ENCODE data around the gene FER1L5. TPM values are rescaled to one million over a fixed set of nuclear protein-coding genes. Genes with fewer than 3 reads are reported as not detected.

Gene FER1L5
- 0.16 TPM for total RNA-seq

DNA sequence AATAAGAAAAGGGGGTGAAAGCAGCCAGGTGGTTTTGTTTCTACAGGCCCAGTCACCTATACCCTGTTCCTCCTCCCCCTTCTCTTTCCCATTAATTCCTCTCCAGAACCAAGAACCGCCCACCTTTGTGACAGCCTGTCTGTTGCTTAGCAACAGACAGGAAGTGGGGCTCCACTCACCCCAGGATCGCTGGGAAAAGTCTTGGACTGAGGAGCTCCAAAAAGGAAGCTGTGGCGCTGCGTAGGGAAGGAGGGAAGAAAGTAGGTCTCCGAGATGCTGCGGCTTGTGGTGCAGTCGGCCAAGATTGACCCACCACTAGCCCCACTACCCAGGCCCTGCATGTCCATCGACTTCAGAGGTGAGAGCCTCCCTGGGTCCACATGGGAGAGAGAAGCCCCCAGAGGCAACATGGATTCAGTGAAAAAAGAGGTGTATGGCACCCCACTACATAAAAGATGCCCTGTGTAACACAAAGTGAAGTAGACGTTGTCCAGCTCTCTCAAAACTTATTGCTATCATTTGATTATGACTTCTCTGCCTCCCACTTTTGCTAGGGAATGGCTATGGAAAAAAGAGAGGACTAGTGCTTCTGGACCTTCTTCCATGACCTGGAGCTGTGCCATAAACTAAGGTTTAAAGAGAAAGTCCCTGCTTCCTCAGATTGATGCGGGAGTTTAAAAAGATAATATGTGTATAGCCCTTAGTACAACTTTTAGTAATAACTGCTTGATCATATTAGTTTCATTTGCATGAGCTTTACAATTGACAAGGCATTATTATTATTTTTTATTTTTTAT lies at the start of gene FER1L5:
FER1L5 (plus strand) TSS at position 201 of the 797 bp plus-strand sequence; CDS start at position 274, 73 bp downstream.
- no peak for ATAC-seq

DNA sequence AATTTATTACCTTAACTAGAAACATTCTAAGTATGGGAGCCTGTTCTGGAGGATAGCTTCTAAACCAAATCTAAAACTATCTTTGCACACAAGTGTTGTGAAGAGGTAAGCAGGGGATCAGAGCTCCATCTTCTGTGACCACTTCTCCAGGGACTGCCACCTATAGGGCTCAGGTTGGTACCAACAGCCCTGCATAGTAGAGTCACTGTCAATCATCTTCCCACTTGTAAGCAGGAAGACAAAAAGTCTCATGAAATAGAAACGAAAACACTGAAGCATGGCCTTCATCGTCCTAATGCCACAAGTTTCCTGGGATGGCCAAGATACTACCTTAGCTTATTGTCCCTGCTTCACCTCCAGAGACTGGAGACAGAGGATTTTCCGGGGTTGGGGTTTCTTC lies 48.3 kb upstream of the FER1L5 start:
- no peak for ATAC-seq

DNA sequence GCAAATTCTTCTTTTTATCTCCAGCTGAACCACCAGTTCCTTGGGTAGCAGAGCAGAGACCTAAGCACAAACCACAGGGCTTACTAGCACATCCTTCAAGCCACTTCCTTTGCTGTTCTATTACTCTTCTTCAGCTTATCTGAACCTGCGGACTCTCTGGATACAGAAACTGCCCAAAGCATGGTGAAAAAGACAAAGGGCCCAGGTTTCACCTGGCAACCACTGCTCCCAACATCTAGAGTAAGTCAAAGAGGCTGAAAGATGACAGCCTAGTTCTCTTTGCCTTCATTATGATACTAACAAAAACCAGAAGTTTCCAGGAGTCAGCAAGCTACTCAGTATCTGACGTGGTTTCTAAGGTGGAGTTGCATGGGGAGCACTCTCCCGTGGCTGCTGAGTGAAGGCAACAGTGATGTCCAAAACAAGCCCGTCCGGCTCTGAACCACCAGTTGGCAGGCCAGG lies 47.8 kb upstream of the FER1L5 start:
- no peak for ATAC-seq

DNA sequence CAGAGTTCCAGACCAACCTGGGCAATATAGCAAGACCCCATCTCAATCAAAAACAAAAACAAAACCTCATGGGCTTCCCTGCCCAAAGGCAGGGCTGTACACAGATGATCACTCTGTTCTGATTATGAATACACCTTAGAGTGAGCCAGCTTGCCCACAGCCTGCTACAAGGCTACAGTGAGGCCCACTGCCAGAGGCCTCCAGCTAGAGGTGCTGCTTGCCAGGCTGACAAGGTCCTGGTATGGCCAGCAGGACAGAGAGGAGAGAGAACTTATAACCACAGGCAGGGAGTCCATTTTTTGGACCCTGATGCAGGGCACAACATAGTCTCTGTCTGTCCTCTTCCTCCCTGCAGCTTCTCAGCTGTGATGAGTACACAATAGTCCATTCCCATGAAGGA lies 46.0 kb upstream of the FER1L5 start:
- ATAC-seq = peak; percentile 17

DNA sequence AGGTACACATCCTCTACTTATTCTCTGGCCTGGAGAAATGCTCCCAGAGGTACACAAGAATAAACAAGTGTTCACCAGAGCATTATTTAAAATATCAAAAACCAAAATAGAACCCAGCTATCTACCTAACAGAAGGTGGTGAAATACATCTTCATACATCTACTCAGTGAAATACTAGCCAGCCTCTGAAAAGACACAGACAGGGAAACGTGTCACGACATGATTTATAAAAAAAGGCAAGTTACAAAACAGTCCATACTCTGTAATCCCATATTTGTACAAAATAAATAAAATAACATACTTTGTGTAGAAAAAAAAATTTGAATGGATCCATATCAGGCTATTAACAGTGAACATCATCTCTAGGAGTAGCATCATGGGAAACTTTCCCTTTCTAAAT lies 42.6 kb upstream of the FER1L5 start:
- no peak for ATAC-seq

DNA sequence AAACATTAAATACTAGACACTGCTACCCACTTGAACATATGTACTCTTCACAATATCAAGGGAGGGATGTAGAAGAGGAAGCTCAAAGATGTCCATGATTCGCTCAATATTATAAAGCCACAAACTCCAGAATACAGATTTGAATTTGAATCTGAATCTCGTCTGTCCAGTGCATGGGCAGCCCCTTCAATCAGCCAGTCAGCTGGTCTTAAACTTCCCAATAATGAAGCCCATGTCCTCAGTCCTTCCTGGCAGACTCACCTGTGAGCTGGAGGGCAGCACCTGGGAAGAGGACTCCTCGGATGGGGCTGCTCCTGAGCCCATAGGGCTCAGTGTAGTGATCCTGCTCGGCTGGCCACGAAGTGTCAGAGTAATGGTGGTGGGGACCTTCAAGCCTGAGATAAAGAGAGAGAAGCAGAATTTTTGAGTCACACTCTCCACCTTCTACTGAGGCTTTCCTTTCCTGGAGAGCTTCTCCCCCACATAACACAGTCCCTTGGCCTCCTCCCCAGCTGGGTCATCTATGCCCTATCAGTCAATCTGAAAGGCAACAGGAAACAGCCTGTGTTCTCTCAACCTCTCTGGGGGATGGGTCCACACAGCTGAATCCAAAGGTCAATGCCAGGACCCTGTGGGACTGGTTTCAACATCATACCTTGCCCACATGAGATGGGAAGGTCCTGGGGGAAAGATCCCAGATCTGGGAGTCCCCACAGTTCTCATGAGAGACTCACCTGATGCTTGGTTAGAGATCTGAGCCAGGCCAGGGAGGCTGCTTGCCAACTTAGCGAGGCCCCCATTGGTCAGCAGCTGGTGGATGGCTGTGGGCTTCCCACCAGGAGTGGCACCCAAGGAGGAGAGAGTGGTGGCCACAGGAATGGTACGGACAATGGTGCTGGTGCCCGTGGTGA lies 40.9 kb upstream of the FER1L5 start:
- no peak for ATAC-seq

DNA sequence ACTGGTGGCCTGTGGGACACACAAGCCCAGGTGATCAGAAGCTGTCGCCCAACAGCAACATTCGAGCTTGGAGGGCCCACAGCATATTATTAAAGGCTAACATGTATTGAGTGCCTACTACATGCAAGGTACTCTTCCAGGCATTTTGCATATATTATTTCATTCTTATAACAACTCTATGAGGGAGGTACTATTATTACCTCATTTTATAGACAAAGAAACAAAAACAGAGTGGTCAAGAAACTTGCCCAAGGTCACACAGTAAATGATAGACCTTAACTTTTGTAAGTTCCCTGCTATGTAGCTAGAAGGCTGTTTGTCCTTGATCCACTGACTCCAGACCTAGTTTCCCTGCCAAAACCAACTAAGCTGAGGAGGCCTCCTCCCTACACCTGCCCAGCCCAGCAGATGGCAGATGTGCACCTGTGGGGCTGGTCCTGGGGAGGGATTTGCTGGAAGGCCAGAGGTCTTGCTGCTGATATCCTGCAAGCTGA lies 40.2 kb upstream of the FER1L5 start:
- peak; percentile 54 for ATAC-seq

DNA sequence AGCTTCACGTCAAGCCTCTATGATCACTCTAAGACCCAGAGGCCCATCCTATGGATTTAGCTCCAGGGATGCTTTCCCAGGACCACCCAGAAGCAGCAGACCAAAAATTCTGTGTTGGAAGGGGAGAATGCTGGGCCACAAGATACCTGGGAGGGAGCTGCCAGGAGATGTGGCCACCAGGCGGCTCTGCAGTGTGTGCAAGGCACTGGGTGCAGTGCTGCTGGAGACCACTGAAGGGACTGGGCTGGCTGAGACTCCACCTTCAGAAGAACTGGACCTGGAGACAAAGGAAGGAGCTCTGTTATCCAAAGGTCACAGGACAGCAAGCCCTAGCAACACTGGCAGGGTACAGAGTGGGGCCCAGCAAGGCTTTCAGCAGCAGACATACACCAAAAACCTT lies 38.5 kb upstream of the FER1L5 start:
- ATAC-seq = no peak

DNA sequence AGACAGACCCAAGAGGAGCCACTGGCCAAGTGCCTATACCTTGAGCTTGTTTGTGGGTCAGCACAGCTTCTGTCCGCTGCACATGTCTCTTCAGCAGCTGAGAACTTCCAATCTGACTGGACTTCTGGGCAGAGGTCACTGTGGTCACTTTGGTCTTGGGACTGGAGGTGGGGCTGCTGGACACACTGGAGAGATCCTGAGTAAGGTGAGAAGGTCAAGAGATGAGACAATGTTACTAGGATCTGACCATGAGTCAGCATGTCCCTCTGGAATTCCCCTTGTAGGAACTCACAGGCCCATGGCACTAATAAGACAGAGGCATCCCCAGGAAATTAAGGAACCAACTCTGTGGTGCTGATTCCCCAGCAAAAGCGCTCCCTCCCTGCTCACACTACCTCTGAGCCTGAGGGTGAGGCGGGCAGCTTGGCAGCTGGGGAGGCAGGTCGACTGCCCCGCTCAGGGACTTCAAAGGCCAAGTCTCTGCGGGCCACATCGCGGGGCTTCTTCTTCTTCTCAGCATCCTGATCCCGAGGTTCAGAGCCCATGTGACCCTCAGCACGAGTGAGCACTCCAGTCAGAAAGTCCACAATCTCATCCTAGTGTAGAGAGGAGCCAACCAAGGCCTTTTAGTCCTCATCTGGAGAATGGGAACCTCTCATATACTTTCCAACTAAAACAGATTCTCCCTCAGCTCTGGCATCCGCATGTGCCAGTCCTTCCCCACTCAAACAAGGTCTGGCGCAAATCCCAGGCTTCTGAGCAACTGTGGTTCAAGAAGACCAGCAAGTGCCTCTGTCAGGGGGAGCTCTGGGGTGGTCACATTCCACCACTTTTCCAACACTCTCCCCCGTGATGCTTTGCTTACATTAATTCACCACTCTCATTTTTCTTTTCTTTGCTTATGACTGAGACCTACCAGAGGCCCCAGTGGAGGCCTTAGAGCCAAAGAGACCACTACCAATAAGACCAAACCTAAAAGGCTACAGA lies 33.8 kb upstream of the FER1L5 start:
- ATAC-seq = no peak

DNA sequence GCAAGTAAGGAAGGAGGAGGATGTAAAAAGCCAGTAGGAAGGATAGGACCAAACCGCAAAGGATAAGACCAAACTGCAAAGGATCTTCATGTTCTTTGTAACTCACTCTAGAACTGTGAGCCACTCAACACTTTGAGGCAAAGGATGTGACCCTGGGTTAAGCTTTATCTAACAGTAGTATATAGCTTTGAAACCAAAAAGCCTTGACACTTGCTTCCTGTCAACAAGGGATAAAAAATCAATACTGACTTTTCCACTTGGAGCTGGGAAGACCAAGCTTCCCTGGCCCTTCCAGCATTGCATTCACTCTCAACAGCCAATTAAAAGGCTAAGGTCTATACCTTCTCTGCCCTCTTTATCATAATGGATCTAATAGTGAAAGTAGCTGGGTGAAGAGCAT lies 26.4 kb upstream of the FER1L5 start:
- no peak for ATAC-seq

DNA sequence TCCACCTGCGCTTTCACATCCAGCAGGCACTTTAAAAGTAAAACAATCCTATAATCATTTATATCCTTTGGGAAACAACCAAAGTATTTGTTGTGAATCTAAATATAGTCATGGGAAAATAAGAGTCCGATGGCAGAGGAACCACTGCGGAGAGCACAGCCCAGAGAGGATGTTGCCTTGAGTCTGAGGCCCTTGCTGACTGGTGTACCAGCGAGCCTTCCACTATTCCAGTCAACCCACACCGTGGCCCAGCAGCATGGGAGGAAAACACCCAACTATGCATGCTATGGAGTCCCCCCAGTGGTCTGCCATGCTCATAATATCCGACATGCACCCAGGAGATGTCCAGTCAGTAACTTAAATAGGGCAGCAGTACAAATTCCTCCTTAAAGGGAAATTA lies 26.0 kb upstream of the FER1L5 start:
- no peak for ATAC-seq

DNA sequence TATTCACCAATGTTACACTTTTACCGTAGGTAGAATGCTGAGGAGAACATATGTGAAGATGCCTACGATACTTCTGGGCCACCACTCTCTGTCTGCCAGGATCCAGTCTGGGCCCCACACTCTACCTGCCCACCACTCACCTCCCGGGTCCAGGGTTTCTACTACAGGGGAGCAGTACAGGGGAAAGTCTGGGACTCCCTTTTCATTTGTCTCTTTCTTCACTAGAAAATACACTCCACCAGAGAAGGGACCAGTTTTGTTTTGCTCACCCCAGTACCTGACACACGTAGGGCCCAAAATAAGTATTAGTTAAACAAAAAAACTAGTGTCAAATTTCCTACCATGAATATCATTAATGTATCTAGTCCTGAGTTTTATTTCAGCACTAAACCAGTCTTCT lies 25.6 kb upstream of the FER1L5 start:
- no peak for ATAC-seq

DNA sequence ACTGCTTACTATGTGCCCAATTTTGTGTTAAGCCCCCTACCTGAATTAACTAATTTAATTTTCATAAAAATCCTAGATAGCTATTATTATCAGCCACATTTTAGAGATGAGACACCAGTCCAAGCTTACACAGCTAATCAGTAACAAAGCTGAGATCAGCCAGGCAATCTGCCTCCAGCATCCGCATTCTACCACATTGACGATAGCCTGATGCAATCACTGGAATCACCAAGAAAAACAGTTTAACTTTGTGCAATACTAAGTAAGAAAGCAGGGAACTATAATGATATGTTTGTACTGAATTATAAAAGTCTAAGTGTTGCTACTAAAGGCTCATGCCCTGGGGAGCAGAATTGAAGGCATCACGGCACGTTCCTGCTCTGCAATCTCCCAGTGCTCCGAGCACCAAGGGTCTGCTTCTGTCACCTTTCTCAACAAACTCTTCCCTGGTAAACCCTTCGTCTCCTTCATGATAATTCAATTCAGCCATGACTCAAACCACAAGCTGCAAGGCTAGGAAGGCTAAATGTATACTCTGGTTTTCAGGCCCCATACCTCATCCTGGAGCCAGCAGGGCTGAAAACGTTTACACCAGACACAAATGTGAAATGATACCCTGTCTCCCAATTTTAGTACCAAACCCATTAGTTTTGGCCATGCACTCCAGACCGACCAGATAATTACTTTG lies 23.8 kb upstream of the FER1L5 start:
- no peak for ATAC-seq

DNA sequence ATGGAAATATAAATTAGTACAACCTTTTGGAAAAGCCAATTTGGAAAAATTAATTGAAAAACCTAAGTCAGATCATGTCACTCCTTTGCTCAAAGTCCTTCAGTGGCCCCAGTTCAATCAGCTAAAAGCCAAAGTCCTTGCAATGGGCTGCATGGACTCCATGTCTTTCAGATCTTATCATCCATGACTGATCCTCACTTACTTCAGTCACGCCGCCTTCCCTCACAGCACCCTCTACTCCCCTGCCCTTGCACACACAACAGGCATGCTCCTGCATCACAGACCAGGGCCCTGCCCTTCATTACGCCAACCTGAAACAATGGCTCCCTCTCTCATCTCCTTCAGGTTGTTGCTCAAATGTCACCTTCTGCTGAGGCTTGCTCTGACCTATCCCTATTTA lies 20.0 kb upstream of the FER1L5 start:
- ATAC-seq = peak; percentile 15

DNA sequence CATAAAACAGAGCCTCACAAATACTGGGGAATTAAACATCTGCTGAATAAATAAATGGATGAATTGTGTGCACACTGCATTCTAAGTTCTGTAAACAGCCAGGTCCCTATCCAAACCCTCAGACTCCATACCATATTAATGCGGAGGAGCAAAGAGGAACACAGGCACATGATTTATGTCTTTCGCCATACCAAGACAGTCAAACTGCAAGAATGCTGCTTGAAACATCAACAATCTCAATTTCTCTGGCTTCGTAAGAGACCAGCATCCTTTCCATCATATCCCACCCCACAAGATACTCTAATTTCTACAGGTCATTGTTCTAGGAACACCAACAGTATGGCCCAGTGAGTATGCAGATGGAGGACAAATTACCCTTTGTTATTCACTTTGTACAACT lies 19.4 kb upstream of the FER1L5 start:
- no peak for ATAC-seq

DNA sequence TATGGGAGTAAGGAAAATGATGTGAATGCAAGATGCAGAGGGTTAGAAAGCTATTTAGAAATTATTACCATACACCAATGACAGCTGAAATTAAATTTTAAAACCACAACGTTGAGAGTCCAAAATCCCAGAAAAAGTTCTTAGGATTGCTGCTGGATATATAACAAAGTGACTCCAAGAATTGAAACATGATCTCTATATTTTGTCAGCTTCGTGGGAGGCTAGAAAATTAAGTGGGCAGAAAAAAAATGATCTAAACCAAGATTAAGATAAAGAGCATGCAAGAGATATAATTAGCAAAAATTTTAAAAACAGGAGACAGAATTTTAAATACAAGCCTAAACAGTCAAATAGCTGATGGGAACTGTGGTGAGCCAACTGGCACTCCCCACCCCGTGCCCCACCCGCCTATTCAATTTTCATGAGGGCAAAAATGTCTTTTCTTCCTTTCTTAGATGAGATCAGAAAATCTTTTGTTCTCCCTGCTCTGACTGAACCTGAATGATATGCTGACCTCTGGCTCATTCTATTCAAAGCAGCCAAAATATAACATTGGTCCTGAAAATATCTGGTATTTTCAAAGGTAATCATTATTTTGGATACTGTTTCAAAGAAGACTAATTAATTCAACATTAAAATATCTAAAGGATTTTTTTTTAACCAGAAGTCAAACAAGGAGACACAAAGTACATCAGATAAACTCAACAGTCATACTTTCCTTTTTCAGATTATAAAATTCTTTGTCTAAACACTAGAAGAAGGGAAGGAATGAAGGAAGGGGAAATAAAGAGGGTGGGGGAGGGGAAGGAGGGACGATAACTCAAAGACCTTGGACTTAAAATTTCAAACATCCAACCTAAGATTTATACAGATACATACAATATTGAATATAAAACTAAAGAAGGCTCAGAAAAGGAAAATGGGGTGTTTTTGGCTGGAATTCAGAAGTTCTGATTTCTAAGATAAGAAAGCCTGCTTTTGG lies 16.7 kb upstream of the FER1L5 start:
- ATAC-seq = peak; percentile 63

DNA sequence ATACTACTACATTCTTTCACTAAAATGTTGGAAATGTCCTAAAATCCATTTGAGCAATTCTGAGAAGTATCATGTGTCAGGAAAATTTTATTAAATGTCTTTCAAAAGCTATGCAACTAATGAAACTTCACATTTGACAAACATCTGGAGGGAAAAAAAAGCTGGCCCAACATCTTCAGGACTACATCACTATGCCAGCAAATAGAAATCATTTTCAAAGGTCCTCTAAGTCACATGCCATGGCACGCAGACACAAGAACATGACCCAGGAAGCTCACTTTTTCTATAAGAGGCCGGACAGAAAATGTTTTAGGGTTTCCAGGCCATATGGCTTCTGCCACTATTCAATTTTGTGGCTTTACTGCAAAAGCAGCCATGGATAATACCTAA lies 16.0 kb upstream of the FER1L5 start:
- ATAC-seq = no peak

DNA sequence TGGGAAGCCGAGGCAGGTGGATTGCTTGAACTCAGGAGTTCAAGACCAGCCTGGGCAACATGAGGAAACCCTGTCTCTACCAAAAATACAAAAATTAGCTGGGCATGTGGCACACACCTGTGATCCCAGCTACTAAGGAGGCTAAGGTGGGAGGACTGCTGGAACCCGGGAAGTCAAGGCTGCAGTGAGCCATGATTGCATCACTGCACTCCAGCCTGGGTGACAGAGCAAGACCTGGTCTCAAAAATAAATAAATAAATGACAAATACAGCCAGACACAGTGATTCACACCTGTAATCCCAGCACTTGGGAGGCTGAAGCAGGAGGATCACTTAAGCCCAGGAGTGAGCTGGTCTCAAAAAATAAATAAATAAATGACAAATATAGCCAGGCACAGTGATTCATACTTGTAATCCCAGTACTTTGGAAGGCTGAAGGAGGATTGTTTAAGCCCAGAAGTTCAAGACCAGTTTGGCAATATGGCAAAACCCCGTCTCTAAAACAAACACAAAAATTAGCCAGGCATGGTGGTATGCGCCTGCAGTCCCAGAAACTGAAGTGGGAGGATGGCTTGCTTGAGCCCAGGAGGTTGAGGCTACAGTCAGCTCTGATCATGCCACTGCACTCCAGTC lies 10.6 kb upstream of the FER1L5 start:
- peak; percentile 80 for ATAC-seq

DNA sequence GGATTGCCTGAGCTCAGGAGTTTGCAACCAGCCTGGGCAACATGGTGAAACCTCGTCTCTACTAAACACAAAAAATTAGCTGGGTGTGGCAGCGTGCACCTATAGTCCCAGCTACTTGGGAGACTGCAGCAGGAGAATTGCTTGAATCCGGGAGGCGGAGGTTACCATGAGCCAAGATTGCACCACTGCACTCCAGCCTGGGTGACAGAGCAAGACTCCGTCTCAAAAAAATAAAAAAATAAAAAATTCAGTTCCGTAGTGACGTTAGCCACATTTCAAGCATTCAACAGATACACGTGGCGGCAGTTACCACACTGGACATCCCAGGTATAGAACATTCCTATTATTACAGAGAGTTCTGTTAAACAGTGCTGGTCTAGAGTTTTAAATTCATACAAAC lies 8.9 kb upstream of the FER1L5 start:
- ATAC-seq = no peak
